Epithelial cell of esophagus (primary cell): ENCODE measurements around the gene ANXA4.
"Not testable (repeated sequence)": the region's sequence is repeated elsewhere in the genome, so short reads cannot be mapped to it uniquely, and the experiment has no call there.

ENCODE experiments used
- DNase-seq: peaks from one replicate; pipeline ENCODE4 v3.0.0; 2010; ENCODE audit warnings: low read depth
- H3K4me3 ChIP-seq: 2 replicates; pipeline ENCODE4 v1.5.1; 2011; ENCODE audit warnings: mild to moderate bottlenecking, low read length, control low read depth
- CTCF ChIP-seq: IDR thresholded peaks from 2 replicates; pipeline ENCODE4 v1.5.1; 2011; ENCODE audit warnings: low read depth, mild to moderate bottlenecking, low read length, control low read depth, inconsistent platforms; ENCODE audit not compliant: insufficient read depth; ENCODE audit errors: missing control alignments

Gene ANXA4

GRCh38 chr2:69827796-69828540, 86.0 kb downstream of the ANXA4 start:
- H3K4me3 ChIP-seq = no peak overlapping the region
- TF ChIP-seq CTCF = no peak
- peak; percentile 24 for DNase-seq

GRCh38 chr2:69828938-69829255, 87.0 kb downstream of the ANXA4 start:
- DNase-seq = no peak
- TF ChIP-seq CTCF = no peak
- peak overlapping the region; percentile 85 for H3K4me3 ChIP-seq

- peak; percentile 97 for DNase-seq
- TF ChIP-seq CTCF = no peak
- H3K4me3 ChIP-seq = peak within 1 kb of the TSS; percentile 85
Measured at GRCh38 chr2:69829256-69830044, 87.5 kb downstream of the ANXA4 start, which contains the start of gene GMCL1. Gene GMCL1 (plus strand): TSS chr2:69829660. CDS start chr2:69829893, 233 bp downstream.

GRCh38 chr2:69830045-69830905, 88.3 kb downstream of the ANXA4 start:
- TF ChIP-seq CTCF = no peak
- peak overlapping the region; percentile 85 for H3K4me3 ChIP-seq
- DNase-seq = peak; percentile 34

GRCh38 chr2:69830906-69831241, 88.9 kb downstream of the ANXA4 start:
- DNase-seq = not testable (repeated sequence)
- peak overlapping the region; percentile 85 for H3K4me3 ChIP-seq

- H3K4me3 ChIP-seq = no peak overlapping the region
- no peak for TF ChIP-seq CTCF
- DNase-seq = no peak
Measured at GRCh38 chr2:69831354-69831905, 89.5 kb downstream of the ANXA4 start.

- H3K4me3 ChIP-seq = no peak overlapping the region
- TF ChIP-seq CTCF = no peak
- no peak for DNase-seq
Measured at GRCh38 chr2:69833752-69834151, 91.8 kb downstream of the ANXA4 start.
